ENCODE data around the gene ACTL7B.

- TF ChIP-seq CTCF (IDR thresholded peaks at IDR 0.05) (no peak), POLR2A (IDR thresholded peaks at IDR 0.05) (no peak)
Measured at GRCh38 chr9:108836781-108837180, 19.0 kb downstream of the ACTL7B start.
